Mesenteric fat pad (tissue), 1 donor: ENCODE measurements around the gene TUSC2. TPM values are rescaled to one million over a fixed set of nuclear protein-coding genes. Genes with fewer than 3 reads are reported as not detected.

Experiments
- DNase-seq: peaks from one replicate; pipeline ENCODE4 v3.0.0-alpha.2; 2020; ENCODE audit warnings: low spot score
- long read RNA-seq: library from polyadenylated mRNA; unstranded; transcript quantifications from one replicate; pipeline ENCODE4 v2.0.0, GENCODE V29; 2020
- total RNA-seq: library from RNA; stranded (reverse); fragmentation: NEBNext Ultra II Directional; extraction: Animal tissue kit (Norgen Biotek cat#: 25700); gene quantifications from one replicate; pipeline ENCODE4 v1.2.1, GENCODE V29; 2021
- donor health status: DM: yes; HTN: yes; CAD: no.

TUSC2 gene
- 27.4 TPM for total RNA-seq
- long read RNA-seq, transcript TUSC2-201 (3 exons, 1,691 nt): major isoform, 84 of 92 reads
- long read RNA-seq, partial matches to known transcripts: 4 of 92 reads
- long read RNA-seq, other reads (novel, unspliced or antisense): 1 of 92 reads

- DNase-seq: peak; percentile 98
Measured at GRCh38 chr3:50327943-50328691, at the start of gene TUSC2. Gene TUSC2, minus strand, starts transcription at chr3:50328223. Its CDS starts 124 bp downstream, at chr3:50328099.

GRCh38 chr3:50375258-50375931 is 47.4 kb upstream of the TUSC2 start:
- DNase-seq: no peak

- DNase-seq: no peak
Measured at GRCh38 chr3:50374363-50375257, 46.6 kb upstream of the TUSC2 start.

GRCh38 chr3:50373146-50374051 is 45.4 kb upstream of the TUSC2 start:
- no peak for DNase-seq

- DNase-seq: no peak
Measured at GRCh38 chr3:50372349-50372748, 44.3 kb upstream of the TUSC2 start.

GRCh38 chr3:50371133-50371685 is 43.2 kb upstream of the TUSC2 start:
- no peak for DNase-seq

GRCh38 chr3:50370594-50370993 is 42.6 kb upstream of the TUSC2 start:
- no peak for DNase-seq

- DNase-seq: no peak
Measured at GRCh38 chr3:50369012-50369670, 41.1 kb upstream of the TUSC2 start.

- no peak for DNase-seq
Measured at GRCh38 chr3:50365842-50366220, 37.8 kb upstream of the TUSC2 start.

GRCh38 chr3:50365080-50365841 is 37.2 kb upstream of the TUSC2 start:
- peak; percentile 95 for DNase-seq

- DNase-seq: no peak
Measured at GRCh38 chr3:50364573-50365079, 36.6 kb upstream of the TUSC2 start.

- DNase-seq: no peak
Measured at GRCh38 chr3:50359760-50360110, 31.7 kb upstream of the TUSC2 start.

- peak; percentile 97 for DNase-seq
Measured at GRCh38 chr3:50358911-50359759, 31.1 kb upstream of the TUSC2 start, which contains the start of gene TMEM115. Gene TMEM115, minus strand, starts transcription at chr3:50359521. Its CDS starts 458 bp downstream, at chr3:50359063.

GRCh38 chr3:50358355-50358910 is 30.4 kb upstream of the TUSC2 start:
- no peak for DNase-seq

GRCh38 chr3:50357481-50357880 is 29.5 kb upstream of the TUSC2 start:
- DNase-seq: no peak

- DNase-seq: no peak
Measured at GRCh38 chr3:50356553-50356952, 28.5 kb upstream of the TUSC2 start.

- DNase-seq: no peak
Measured at GRCh38 chr3:50355829-50356552, 28.0 kb upstream of the TUSC2 start.
